Liver (tissue), 9 donors: Measurements from ENCODE around the gene MECR. TPM values are rescaled to one million over a fixed set of nuclear protein-coding genes. Genes with fewer than 3 reads are reported as not detected.
"Not testable (repeated sequence)": the region's sequence is repeated elsewhere in the genome, so short reads cannot be mapped to it uniquely, and the experiment has no call there.

Source experiments
- DNase-seq: peaks from one replicate; pipeline ENCODE4 v3.0.0-alpha.2; 2017; ENCODE audit warnings: low spot score
- H3K27ac ChIP-seq, 2 donors: one replicate each; pipeline ENCODE4 v1.7.0; 2013; ENCODE audit warnings: inconsistent platforms in 2 of 2, low read length in 2 of 2, control low read depth in 1 of 2, low read depth in 1 of 2, mild to moderate bottlenecking in 1 of 2
- H3K27me3 ChIP-seq, 4 donors: one replicate each; pipeline versions ENCODE4 v1.6.1 to v1.7.0; 2013; ENCODE audit warnings: low read length in 3 of 4, inconsistent platforms in 1 of 4, mild to moderate bottlenecking in 1 of 4, moderate library complexity in 1 of 4; ENCODE audit not compliant: control insufficient read depth in 4 of 4, insufficient read depth in 4 of 4
- H3K36me3 ChIP-seq, 4 donors: one replicate each; pipeline versions ENCODE4 v1.6.1 to v1.7.0; 2013; ENCODE audit warnings: low read length in 3 of 4, mild to moderate bottlenecking in 3 of 4, low read depth in 1 of 4, moderate library complexity in 1 of 4; ENCODE audit not compliant: control insufficient read depth in 4 of 4, insufficient read depth in 3 of 4
- H3K4me1 ChIP-seq, 4 donors: one replicate each; pipeline versions ENCODE4 v1.6.1 to v1.7.0; 2013; ENCODE audit warnings: low read length in 3 of 4, mild to moderate bottlenecking in 3 of 4, moderate library complexity in 1 of 4; ENCODE audit not compliant: control insufficient read depth in 4 of 4, insufficient read depth in 4 of 4
- H3K4me3 ChIP-seq, 3 donors: one replicate each; pipeline versions ENCODE4 v1.6.1 to v1.7.0; 2013; ENCODE audit warnings: low read length in 3 of 3, control low read depth in 1 of 3, low read depth in 1 of 3, mild to moderate bottlenecking in 1 of 3
- H3K9ac ChIP-seq, 2 donors: one replicate each; pipeline ENCODE4 v1.7.0; 2013; ENCODE audit warnings: low read length in 2 of 2, mild to moderate bottlenecking in 2 of 2, moderate library complexity in 2 of 2, control low read depth in 1 of 2, low read depth in 1 of 2
- H3K9me3 ChIP-seq, 4 donors: one replicate each; pipeline versions ENCODE4 v1.6.1 to v1.7.0; 2013; ENCODE audit warnings: low read length in 3 of 4; ENCODE audit not compliant: control insufficient read depth in 4 of 4
- EGR1 ChIP-seq, 2 donors: IDR thresholded peaks; 2 replicates each; pipeline ENCODE4 v1.6.1; 2016 to 2018; ENCODE audit warnings: antibody characterized with exemption in 2 of 2, low read depth in 2 of 2
- FOXA1 ChIP-seq: IDR thresholded peaks from 2 replicates; pipeline ENCODE4 v1.6.1; 2016; ENCODE audit warnings: antibody characterized with exemption
- FOXA2 ChIP-seq: IDR thresholded peaks from 2 replicates; pipeline ENCODE4 v1.6.1; 2016; ENCODE audit warnings: antibody characterized with exemption
- GABPA ChIP-seq, 2 donors: IDR thresholded peaks in 1 of 2; conservative IDR thresholded peaks in 1 of 2; 2 replicates each; pipeline ENCODE4 v1.6.1; 2016; ENCODE audit warnings: antibody characterized with exemption in 2 of 2, mild to moderate bottlenecking in 1 of 2, moderate library complexity in 1 of 2
- HNF4A ChIP-seq, 2 donors: conservative IDR thresholded peaks; 2 replicates each; pipeline ENCODE4 v1.6.1; 2016; ENCODE audit warnings: antibody characterized with exemption in 2 of 2, mild to moderate bottlenecking in 2 of 2
- HNF4G ChIP-seq: IDR thresholded peaks from 2 replicates; pipeline ENCODE4 v1.6.1; 2016; ENCODE audit warnings: antibody characterized with exemption
- JUND ChIP-seq, 2 donors: IDR thresholded peaks; 2 replicates each; pipeline ENCODE4 v1.6.1; 2016; ENCODE audit warnings: antibody characterized with exemption in 2 of 2
- NR2F2 ChIP-seq: IDR thresholded peaks from 2 replicates; pipeline ENCODE4 v1.6.1; 2016; ENCODE audit warnings: antibody characterized with exemption
- RAD21 ChIP-seq, 2 donors: IDR thresholded peaks; 2 replicates each; pipeline ENCODE4 v1.6.1; 2016; ENCODE audit warnings: antibody characterized with exemption in 2 of 2, mild to moderate bottlenecking in 2 of 2
- RXRA ChIP-seq, 2 donors: IDR thresholded peaks; 2 replicates each; pipeline ENCODE4 v1.6.1; 2017 to 2018; ENCODE audit warnings: antibody characterized with exemption in 2 of 2, mild to moderate bottlenecking in 1 of 2
- SP1 ChIP-seq: IDR thresholded peaks from 2 replicates; pipeline ENCODE4 v1.6.1; 2018; ENCODE audit warnings: antibody characterized with exemption, mild to moderate bottlenecking
- TAF1 ChIP-seq: conservative IDR thresholded peaks from 2 replicates; pipeline ENCODE4 v1.6.1; 2016; ENCODE audit warnings: antibody characterized with exemption, mild to moderate bottlenecking
- YY1 ChIP-seq: IDR thresholded peaks from 2 replicates; pipeline ENCODE4 v1.6.1; 2016; ENCODE audit warnings: antibody characterized with exemption, mild to moderate bottlenecking
- WGBS: extraction: QIAGEN DNeasy Blood & Tissue Kit; methylation state at CpG from one replicate; pipeline ENCODE4 v1.1.7; 2013; 5-methylcytosine and 5-hydroxymethylcytosine counted together
- polyA plus RNA-seq, 2 donors: library from polyadenylated mRNA; stranded (reverse) in 1 of 2; unstranded in 1 of 2; fragments of 200-250 nt in 1 of 2; fragments of >200 nt in 1 of 2; fragmentation: Nextera tagmentation in 1 of 2; extraction: Ambion mirVana in 1 of 2; gene quantifications; one replicate each; pipeline versions ENCODE4 v1.2.1 to v1.2.3, GENCODE V29; 2013 to 2015
- total RNA-seq, 2 donors: library from RNA; depleted of rRNA; stranded (reverse); fragments of >200 nt; gene quantifications; one replicate each; pipeline ENCODE4 v1.2.3, GENCODE V29; 2014
- TF ChIP-seq, protein P1 (sequence below): IDR thresholded peaks from 2 replicates; pipeline ENCODE4 v1.6.1; 2016; ENCODE audit warnings: antibody characterized with exemption
- TF ChIP-seq, protein P2 (sequence below): fragments of 150-350 bp; IDR thresholded peaks from 2 replicates; pipeline ENCODE4 v1.5.1; 2017; ENCODE audit warnings: improper control_type of control experiment, low read depth, low read length; ENCODE audit not compliant: missing input control
- TF ChIP-seq, protein P3 (sequence below): IDR thresholded peaks from 2 replicates; pipeline ENCODE4 v1.6.1; 2016; ENCODE audit warnings: antibody characterized with exemption, mild to moderate bottlenecking
- TF ChIP-seq, protein P4 (sequence below): IDR thresholded peaks from 2 replicates; pipeline ENCODE4 v1.6.1; 2016; ENCODE audit warnings: antibody characterized with exemption
- TF ChIP-seq, protein P5 (sequence below): IDR thresholded peaks from 2 replicates; pipeline ENCODE4 v1.6.1; 2016; ENCODE audit warnings: antibody characterized with exemption
- donor health status: healthy.
- donor health status: healthy.
- donor health status: healthy.
- donor health status: healthy.
- donor health status: healthy.

MECR gene
- total and polyA plus RNA-seq, 4 donors, result 7.5 to 19.9 (median 13.2) TPM

DNA sequence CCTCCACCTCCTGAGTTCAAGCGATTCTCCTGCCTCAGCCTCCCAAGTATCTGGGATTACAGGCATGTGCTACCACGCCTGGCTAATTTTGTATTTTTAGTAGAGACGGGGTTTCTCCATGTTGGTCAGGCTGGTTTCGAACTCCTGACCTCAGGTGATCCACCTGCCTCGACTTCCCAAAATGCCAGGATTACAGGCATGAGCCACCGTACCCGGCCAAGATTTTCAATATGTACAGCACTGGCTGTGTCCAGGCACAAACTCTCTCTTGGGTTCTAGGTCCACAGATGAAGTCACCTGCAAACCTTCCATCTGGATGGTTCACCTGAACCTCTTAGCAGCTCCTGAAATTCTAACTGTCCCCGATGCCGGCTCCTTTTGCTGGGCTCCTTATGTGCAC is 80.4 kb downstream of the MECR start:
- H3K9me3 ChIP-seq, H3K27ac ChIP-seq, H3K9ac ChIP-seq, H3K27me3 ChIP-seq, H3K4me3 ChIP-seq, DNase-seq: not testable (repeated sequence)
- 97% methylated on average over 9 of the region's 9 CpGs for WGBS
- Histone ChIP-seq H3K4me1 (peaks cover 6 to 43% (median 34%) of the 10 kb centered on the region in 4 donors), H3K36me3 (peaks cover 16 to 55% (median 44%) of the 10 kb centered on the region in 4 donors)

DNA sequence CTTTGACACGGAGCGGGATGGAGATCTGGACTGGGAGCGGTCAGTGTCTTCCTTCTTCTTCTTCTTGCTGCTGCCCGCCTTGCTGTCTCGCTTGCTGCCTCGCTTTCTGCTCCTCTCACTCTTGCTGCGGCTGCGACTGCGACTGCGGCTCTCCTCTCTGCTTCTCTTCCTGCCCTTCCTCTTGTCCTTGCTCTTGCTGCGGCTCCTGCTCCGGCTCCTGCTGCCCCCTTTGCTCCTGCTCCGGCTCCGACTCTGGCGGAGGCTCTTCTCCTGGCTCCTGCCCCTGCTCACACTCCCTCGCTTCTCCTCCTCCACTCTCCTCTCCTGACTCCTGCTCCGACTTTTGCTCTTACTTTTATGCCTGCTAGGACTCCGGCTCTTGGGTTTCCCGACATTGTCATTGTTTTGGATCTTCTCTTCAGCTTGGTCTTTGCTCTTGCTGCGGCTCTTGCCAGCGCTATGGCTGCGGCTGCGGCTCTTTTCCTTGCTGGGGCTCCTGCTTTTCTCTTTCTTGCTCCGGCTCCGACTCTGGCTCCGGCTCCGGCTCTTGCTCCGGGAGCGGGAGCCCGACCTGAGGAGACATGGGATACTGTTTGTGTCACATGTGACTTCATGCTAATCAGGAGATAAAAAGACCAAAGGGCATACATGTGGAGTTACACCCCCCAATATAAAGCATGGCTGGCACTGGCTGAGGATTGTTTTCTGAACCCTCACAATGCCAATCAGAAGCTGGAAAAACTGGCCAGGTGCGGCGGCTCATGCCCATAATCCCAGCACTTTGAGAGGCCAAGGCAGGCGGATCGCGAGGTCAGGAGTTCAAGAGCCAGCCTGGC is 81.9 kb downstream of the MECR start:
- TF ChIP-seq, protein P1, sequence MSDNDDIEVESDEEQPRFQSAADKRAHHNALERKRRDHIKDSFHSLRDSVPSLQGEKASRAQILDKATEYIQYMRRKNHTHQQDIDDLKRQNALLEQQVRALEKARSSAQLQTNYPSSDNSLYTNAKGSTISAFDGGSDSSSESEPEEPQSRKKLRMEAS, result peak; percentile 85
- TF ChIP-seq GABPA (IDR thresholded peaks at IDR 0.05 in 1 of 2, conservative IDR thresholded peaks at IDR 0.05 in 1 of 2), result no peak
- peak; percentile 5 to 11 for TF ChIP-seq RAD21 (IDR thresholded peaks at IDR 0.05)
- TF ChIP-seq SP1, result peak; percentile 62
- TF ChIP-seq, protein P2, sequence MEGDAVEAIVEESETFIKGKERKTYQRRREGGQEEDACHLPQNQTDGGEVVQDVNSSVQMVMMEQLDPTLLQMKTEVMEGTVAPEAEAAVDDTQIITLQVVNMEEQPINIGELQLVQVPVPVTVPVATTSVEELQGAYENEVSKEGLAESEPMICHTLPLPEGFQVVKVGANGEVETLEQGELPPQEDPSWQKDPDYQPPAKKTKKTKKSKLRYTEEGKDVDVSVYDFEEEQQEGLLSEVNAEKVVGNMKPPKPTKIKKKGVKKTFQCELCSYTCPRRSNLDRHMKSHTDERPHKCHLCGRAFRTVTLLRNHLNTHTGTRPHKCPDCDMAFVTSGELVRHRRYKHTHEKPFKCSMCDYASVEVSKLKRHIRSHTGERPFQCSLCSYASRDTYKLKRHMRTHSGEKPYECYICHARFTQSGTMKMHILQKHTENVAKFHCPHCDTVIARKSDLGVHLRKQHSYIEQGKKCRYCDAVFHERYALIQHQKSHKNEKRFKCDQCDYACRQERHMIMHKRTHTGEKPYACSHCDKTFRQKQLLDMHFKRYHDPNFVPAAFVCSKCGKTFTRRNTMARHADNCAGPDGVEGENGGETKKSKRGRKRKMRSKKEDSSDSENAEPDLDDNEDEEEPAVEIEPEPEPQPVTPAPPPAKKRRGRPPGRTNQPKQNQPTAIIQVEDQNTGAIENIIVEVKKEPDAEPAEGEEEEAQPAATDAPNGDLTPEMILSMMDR, result no peak
- TF ChIP-seq EGR1 (IDR thresholded peaks at IDR 0.05; ENCODE audit: low read depth in 2 of 2), result no peak
- peak; percentile 58 to 73 for TF ChIP-seq RXRA (IDR thresholded peaks at IDR 0.05)
- TF ChIP-seq, protein P3, sequence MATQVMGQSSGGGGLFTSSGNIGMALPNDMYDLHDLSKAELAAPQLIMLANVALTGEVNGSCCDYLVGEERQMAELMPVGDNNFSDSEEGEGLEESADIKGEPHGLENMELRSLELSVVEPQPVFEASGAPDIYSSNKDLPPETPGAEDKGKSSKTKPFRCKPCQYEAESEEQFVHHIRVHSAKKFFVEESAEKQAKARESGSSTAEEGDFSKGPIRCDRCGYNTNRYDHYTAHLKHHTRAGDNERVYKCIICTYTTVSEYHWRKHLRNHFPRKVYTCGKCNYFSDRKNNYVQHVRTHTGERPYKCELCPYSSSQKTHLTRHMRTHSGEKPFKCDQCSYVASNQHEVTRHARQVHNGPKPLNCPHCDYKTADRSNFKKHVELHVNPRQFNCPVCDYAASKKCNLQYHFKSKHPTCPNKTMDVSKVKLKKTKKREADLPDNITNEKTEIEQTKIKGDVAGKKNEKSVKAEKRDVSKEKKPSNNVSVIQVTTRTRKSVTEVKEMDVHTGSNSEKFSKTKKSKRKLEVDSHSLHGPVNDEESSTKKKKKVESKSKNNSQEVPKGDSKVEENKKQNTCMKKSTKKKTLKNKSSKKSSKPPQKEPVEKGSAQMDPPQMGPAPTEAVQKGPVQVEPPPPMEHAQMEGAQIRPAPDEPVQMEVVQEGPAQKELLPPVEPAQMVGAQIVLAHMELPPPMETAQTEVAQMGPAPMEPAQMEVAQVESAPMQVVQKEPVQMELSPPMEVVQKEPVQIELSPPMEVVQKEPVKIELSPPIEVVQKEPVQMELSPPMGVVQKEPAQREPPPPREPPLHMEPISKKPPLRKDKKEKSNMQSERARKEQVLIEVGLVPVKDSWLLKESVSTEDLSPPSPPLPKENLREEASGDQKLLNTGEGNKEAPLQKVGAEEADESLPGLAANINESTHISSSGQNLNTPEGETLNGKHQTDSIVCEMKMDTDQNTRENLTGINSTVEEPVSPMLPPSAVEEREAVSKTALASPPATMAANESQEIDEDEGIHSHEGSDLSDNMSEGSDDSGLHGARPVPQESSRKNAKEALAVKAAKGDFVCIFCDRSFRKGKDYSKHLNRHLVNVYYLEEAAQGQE, result no peak
- TF ChIP-seq FOXA2, result no peak
- TF ChIP-seq NR2F2, result no peak
- TF ChIP-seq, protein P4, sequence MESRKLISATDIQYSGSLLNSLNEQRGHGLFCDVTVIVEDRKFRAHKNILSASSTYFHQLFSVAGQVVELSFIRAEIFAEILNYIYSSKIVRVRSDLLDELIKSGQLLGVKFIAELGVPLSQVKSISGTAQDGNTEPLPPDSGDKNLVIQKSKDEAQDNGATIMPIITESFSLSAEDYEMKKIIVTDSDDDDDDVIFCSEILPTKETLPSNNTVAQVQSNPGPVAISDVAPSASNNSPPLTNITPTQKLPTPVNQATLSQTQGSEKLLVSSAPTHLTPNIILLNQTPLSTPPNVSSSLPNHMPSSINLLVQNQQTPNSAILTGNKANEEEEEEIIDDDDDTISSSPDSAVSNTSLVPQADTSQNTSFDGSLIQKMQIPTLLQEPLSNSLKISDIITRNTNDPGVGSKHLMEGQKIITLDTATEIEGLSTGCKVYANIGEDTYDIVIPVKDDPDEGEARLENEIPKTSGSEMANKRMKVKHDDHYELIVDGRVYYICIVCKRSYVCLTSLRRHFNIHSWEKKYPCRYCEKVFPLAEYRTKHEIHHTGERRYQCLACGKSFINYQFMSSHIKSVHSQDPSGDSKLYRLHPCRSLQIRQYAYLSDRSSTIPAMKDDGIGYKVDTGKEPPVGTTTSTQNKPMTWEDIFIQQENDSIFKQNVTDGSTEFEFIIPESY, result no peak
- no peak for TF ChIP-seq JUND (IDR thresholded peaks at IDR 0.05)
- TF ChIP-seq HNF4G, result peak; percentile 53
- peak; percentile 73 to 83 for TF ChIP-seq HNF4A (conservative IDR thresholded peaks at IDR 0.05)
- TF ChIP-seq TAF1, result no peak
- peak; percentile 39 for TF ChIP-seq YY1
- TF ChIP-seq FOXA1, result no peak
- TF ChIP-seq, protein P5, sequence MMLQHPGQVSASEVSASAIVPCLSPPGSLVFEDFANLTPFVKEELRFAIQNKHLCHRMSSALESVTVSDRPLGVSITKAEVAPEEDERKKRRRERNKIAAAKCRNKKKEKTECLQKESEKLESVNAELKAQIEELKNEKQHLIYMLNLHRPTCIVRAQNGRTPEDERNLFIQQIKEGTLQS, result no peak
- H3K9ac ChIP-seq, result no peak overlapping the region
- WGBS, result 59% methylated on average over 35 of the region's 35 CpGs
- no peaks in the 10 kb centered on the region for H3K27me3 ChIP-seq
- H3K36me3 ChIP-seq, result peaks cover 15 to 42% (median 34%) of the 10 kb centered on the region in 4 donors
- H3K4me3 ChIP-seq, result peak overlapping the region in 1 of 3 donors; percentile 4
- peak overlapping the region; percentile 52 to 61 for H3K27ac ChIP-seq
- DNase-seq, result no peak
- peaks cover 11 to 50% (median 36%) of the 10 kb centered on the region in 4 donors for H3K4me1 ChIP-seq
- H3K9me3 ChIP-seq, result no peaks in the 10 kb centered on the region
